Stimulated activated naive CD4-positive, alpha-beta T cell treated with Interleukin-2 at 50 U/mL for 16 hours (primary cell): ENCODE data around the gene PRKCB.
"Not testable (repeated sequence)": the region's sequence is repeated elsewhere in the genome, so short reads cannot be mapped to it uniquely, and the experiment has no call there.

Experiments used
- DNase-seq: peaks from one replicate; lab custom pipeline; 2025; lab: John Stamatoyannopoulos, UW

PRKCB gene

GRCh38 chr16:24178496-24178895 lies 342.7 kb downstream of the PRKCB start:
- no peak for DNase-seq

DNA sequence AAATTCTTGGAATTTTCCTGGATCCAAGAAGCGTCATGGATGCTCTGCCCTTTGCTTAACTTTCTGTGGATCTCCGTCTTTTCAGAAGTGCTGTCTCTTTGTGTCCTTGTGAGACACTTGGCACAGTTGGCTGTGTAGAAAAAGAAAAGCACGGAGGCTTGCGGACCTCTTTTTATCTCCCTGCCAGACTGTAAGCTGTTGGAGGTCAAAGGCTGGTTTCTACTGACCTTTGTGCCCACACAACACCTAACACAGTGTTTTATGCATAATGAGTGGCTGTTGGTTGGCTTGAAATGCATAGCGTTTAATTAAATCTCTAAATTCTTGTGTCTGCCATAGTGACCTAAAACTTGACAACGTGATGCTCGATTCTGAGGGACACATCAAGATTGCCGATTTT lies 344.7 kb downstream of the PRKCB start:
- DNase-seq: no peak

GRCh38 chr16:24188021-24188542 lies 352.3 kb downstream of the PRKCB start:
- no peak for DNase-seq

- DNase-seq: no peak
Observed at GRCh38 chr16:24188751-24189318, 353.1 kb downstream of the PRKCB start.

GRCh38 chr16:24189941-24190340 lies 354.2 kb downstream of the PRKCB start:
- no peak for DNase-seq

- DNase-seq: no peak
Observed at GRCh38 chr16:24191876-24192402, 356.2 kb downstream of the PRKCB start.

- no peak for DNase-seq
Observed at GRCh38 chr16:24195221-24195620, 359.4 kb downstream of the PRKCB start.

GRCh38 chr16:24198807-24199533 lies 363.2 kb downstream of the PRKCB start:
- no peak for DNase-seq

DNA sequence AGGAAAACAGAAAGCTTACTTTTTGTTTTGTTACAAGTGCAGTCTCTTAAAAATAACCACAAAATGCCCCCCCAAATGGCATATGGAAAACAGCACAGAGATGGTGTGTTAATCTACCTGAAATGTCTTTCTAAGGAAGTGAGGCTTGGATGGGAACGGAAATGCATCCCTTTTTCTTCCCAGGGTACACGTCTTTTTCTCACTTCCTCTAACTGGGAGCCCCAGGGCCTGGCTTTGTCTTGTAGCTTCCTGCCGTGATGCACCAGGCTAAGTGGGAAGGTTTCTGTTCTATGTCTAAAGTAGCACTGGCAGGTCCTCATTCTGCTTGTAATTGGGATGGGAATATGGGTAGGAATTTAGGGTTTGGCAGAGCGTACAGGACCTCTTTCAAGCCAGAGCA lies 367.9 kb downstream of the PRKCB start:
- DNase-seq: no peak

GRCh38 chr16:24204150-24204665 lies 368.4 kb downstream of the PRKCB start:
- DNase-seq: no peak

- DNase-seq: no peak
Observed at GRCh38 chr16:24206926-24207325, 371.1 kb downstream of the PRKCB start.

GRCh38 chr16:24208710-24209109 lies 372.9 kb downstream of the PRKCB start:
- no peak for DNase-seq

DNA sequence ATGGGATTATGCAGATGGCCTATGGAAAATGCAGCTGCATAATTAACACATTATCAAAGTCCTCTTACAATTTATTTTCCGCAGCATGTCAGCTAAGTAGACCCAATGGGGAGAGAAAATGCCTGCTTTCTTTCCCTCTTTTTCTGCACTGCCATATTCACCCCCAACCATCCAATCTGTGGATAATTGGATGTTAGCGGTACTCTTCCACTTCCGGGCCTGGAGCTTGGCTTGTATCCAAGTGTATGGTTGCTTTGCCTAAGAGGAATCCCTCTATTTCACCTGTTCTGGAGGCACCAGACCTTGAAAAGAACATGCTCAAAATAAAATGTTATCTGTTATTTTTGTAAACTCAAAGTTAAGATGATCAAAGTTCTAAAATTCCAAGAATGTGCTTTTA lies 379.2 kb downstream of the PRKCB start:
- no peak for DNase-seq

DNA sequence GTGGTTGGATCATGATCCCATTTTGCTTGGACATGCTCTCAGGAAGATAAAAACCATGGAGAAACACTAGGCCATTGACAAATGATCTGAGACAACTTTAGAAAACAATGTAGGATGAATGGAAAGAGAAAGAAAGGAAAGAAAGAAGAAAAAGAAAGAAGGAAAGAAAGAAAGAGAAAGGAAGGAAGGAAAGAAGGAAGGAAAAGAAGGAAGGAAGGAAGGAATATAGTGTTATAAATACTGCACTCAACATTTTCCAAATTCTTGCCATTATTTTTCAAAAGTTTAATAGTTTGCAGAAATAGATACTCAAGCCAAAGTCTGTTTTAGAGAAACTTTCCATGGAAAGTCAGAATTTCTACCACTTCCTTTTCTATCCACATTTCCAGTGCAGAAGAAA lies 381.2 kb downstream of the PRKCB start:
- DNase-seq: no peak

DNA sequence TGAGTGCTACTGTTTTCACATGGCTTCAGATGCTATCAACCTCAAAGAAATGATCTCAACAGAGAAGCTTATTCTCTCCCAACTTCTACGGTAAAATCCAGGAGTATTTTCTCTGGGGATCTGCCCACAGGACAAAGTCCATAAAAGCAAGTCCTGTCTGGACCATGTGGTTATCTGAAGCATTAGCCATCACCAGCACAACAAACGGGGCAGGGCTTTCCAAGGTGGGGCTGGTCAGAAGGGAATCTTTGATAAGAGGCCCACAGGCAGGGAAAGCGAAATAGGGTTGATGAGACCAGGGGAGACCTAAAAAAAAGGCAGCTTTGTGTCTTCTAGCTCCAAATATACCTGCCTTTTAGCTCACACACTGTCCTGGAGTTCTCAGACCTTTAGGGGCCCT lies 381.7 kb downstream of the PRKCB start:
- no peak for DNase-seq

- DNase-seq: no peak
Observed at GRCh38 chr16:24218299-24218698, 382.5 kb downstream of the PRKCB start.

DNA sequence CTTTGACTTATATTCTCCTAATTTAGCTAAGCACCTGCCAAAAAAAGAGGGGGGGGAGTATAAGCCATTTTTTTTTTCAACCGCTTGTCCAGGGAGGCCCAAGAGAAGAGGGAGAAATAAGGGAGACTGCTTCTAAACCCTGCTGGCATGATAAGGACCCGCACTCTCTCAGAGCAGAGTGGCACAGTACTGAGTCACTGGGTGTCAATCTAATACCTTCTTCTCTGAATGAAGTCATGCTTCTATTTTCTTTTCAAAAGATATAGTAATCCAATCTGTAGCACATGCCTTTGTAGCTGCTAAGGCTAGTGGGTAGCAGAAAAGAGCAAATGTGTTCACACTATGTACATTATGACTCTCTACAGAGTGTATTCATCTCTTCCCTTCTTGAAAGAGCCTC lies 385.4 kb downstream of the PRKCB start:
- DNase-seq: no peak

DNA sequence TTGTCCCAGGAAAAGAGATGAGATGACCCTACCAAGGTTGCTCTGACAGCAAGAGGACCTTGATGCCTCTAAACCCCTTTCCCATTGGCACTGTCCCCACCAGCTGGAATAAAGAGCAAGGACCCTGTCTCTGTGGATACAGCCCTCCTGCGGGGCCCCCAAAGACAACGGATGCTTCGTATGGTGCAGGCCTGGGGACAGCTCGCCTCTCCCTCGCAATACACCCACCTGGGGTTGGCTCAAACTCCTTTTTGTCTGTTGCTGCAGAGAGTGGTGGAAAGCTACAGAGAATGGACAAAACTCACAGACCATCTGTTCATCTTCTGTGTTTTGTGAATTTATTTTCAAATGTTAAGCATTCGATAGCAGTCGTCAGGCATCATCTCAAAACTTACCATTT lies 392.7 kb downstream of the PRKCB start:
- no peak for DNase-seq

- no peak for DNase-seq
Observed at GRCh38 chr16:24232936-24233335, 397.2 kb downstream of the PRKCB start.

- no peak for DNase-seq
Observed at GRCh38 chr16:24234737-24235136, 399.0 kb downstream of the PRKCB start.

- DNase-seq: no peak
Observed at GRCh38 chr16:24235806-24236205, 400.0 kb downstream of the PRKCB start.

DNA sequence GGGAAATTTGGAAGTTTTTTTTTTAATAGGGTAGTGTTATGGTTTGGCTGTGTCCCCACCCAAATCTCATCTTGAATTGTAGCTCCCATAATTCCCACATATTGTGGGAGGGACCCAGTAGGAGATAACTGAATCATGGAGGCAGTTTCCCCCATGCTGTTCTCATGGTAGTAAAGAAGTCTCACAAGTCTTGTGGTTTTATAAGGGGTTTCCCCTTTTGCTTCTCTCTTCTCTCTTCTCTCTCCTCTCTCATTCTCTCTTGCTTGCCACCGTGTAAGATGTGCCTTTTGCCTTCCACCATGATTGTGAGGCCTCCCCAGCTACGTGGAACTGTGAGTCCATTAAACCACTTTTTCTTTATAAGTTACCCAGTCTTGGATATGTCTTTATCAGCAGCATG lies 403.1 kb downstream of the PRKCB start:
- not testable (repeated sequence) for DNase-seq

DNA sequence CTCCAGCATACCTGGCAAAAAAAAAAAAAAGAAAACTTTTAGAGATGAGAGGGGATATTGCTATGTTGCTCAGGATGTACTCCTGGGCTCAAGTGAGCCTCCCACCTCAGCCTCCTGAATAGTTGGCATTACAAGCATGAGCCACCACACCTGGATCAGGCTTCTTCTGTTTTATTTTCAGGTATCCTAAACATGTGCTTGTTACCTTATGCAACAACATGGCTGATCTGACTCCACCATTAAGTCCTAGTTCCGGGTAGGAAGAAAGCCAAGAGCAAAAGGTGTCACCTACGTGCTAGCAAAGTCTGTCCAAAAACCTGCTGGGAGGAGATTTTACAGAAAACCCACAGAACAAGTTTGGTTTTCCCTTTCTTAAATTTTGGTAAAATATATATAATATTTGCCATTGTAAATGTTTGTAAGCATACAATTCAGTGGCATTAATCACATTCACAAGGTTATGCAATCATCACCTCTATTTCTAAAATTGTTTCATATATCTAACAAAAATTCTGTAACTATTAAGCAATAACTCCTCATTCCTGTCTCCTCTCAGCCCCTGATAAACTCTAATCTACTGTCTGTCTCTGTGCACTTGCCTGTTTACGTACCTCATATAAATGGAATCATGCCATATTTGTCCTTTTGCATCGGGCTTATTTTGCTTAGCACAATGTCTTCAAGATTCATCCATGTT lies 411.3 kb downstream of the PRKCB start:
- no peak for DNase-seq
